Central memory CD4-positive, alpha-beta T cell (primary cell): Measurements from ENCODE around the gene MGLL.
"Not testable (repeated sequence)": the region's sequence is repeated elsewhere in the genome, so short reads cannot be mapped to it uniquely, and the experiment has no call there.

Experiments used
- DNase-seq: peaks from one replicate; pipeline ENCODE4 v3.0.0; 2022

The MGLL gene

DNA sequence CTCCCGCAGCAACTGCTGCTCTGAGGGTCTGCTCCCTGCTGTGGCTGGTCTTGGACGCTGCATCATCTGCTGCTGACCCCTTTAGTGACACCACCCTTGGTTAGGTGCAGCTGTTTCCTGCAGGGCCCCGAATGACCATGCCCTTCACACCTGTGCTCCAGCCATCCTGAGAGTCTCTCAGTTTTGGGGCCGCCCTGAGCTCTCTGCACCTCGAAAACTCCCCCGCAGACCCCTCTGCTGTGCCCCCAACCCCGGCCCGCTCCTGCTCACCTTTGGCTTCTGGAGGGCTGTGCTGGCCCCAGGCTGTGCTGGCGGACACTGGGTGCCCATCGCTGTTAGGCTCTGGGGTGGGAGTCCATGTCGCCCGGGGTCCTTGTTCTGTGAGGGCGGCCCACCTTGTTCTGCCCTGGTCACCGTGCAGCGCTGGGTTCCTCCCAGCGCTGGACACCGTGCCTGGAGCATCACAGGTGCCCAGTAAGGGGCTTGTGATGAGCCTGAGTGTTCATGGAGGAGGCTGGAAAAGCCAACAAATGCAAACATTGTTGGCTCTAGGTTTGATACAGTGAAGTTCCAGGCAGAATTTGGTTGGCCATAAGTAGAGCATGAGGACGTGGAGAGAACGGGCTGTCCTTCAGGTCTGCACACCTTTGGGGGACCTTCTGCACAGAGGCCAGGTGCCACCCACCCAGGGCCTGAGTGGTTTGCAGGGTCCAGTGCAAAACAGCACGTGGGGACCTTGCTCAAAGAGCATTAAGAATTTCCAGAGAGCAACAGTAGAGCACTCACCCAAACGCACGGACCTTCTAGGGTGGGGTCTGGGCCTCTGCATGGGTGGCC is 137.2 kb downstream of the MGLL start:
- DNase-seq, result no peak

GRCh38 chr3:127682561-127682960 is 139.8 kb downstream of the MGLL start:
- no peak for DNase-seq

GRCh38 chr3:127682175-127682554 is 140.2 kb downstream of the MGLL start:
- DNase-seq, result not testable (repeated sequence)

DNA sequence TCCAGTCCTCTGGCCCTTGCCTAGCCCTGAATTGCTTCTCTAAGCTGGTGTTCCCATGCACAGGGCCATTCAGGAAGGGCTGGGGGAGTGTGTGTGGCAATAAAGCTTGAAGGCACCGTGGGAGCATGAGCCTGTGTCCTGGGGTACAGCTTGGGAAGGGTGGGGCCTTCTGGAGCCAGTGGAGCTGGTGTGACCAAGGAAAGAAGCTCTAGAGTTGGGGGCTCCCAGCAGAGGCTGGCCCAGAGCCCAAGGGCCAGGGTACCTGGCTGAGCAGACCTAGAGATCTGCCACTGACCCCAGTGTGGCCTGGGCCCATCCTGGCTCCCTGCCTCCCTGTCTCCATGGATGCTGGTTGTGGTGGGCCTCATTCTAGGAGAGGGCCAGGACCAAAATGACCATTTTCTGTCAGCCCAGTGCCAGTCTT is 141.5 kb downstream of the MGLL start:
- DNase-seq, result no peak

- DNase-seq, result no peak
Measured at GRCh38 chr3:127680146-127680661, 142.1 kb downstream of the MGLL start.

- no peak for DNase-seq
Measured at GRCh38 chr3:127679534-127680145, 142.7 kb downstream of the MGLL start.

- DNase-seq, result no peak
Measured at GRCh38 chr3:127678611-127679533, 143.4 kb downstream of the MGLL start.

- DNase-seq, result no peak
Measured at GRCh38 chr3:127678315-127678599, 144.1 kb downstream of the MGLL start.

GRCh38 chr3:127677541-127678314 is 144.6 kb downstream of the MGLL start:
- no peak for DNase-seq

DNA sequence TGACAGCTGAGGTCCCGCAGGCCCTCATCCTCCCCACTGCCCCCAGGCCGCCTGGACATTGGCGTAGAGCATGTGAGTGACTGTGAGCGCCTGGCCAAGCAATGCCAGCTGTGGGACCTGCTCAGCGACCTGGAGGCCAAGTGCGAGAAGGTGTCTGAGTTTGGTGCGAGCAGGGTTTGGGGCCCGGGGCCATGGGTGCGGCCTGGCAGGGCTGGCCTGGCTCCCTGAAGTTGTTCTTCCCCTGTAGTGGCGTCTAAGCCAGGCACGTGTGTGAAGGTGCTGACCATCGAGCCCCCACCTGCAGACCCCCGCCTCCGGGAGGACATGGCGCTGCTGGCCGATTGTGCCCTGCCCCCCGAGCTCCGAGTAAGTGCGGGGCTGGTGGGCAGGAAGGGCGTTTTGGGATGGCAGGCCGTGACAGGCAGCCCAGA is 145.4 kb downstream of the MGLL start:
- DNase-seq, result no peak

- no peak for DNase-seq
Measured at GRCh38 chr3:127676456-127676855, 145.9 kb downstream of the MGLL start.

DNA sequence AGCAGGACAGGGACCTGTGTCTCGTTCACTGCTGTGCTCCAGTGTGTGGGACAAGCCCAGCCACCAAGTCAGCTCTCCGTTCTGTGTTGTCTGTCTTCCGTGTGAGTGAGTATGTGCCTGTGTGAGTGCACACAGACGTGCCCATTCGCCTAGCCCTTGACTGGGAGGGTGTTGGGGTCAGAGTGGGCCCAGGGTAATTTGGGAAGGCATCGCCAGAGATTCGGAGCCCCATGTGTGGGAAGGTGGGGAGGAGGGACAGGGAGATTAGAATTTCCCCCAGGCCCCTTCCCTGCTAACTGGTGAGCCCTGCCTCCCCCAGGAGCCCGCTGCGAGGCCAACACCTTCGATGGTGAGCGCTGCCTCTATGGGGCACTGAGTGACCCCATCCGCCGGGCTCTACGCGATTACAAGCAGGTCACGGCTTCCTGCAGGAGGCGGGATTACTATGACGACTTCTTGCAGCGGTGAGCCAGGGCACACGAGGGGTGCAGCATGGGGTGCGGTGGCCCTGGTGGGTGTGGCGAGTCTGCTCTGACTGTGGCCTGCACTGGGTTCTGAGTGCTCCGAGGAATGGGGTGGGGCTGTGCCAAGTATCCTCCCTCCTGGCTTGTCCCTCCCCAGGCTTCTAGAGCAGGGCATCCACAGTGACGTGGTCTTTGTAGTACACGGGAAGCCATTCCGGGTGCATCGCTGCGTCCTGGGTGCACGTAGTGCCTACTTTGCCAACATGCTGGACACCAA is 146.5 kb downstream of the MGLL start:
- no peak for DNase-seq

DNA sequence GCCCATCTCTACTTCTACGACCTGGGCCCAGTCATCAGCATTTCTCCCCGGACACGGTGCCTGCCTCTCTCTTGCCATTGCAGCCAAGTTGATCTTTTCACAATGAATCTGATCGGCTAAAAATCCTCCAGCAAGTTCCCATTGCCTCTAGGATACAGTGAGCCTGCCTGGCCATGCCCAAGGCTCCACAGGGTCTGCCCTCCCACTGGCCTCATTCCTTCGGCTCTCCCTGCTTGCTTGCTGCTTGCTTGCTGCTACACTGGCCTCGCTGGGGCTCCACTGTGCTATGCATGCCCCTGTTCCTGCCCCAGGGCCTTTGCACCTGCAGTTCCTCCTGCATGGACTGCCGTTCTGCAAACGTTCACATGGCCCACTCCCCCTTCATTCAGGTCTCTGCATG is 147.5 kb downstream of the MGLL start:
- DNase-seq, result no peak

DNA sequence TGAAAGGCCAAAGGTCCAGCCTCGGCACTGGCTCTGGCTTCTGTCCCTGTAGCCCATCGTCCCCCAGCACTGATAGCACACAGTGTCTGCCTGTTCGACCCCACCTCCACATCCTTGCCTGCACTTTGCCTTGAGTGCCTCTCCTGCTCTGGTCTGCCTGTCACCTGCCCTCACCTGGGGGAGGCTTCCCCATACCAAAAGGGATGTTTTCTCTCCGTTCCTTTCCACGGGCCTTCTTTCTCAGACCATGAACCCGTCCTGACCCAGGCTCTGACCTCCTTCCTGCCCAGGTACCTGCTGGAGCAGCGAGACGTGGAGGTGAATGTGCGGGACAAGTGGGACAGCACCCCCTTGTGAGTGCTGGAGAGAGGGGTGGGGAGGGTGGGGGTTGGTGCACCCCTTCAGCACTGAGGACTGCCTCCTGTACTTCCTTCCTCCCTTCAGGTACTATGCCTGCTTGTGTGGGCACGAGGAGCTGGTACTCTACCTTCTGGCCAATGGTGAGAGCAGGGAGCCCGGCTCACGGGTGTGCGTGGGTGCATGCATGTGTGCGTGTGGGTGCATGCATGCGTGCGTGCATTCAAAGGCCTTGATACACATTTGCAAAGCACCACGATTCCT is 148.1 kb downstream of the MGLL start:
- DNase-seq, result no peak

GRCh38 chr3:127673191-127674100 is 148.9 kb downstream of the MGLL start:
- peak; percentile 48 for DNase-seq

GRCh38 chr3:127672429-127673190 is 149.7 kb downstream of the MGLL start, which contains the start of gene ABTB1:
TSS of gene ABTB1 (plus strand) at chr3:127672952. CDS start at chr3:127673026, 74 bp downstream.
- DNase-seq, result peak; percentile 78

DNA sequence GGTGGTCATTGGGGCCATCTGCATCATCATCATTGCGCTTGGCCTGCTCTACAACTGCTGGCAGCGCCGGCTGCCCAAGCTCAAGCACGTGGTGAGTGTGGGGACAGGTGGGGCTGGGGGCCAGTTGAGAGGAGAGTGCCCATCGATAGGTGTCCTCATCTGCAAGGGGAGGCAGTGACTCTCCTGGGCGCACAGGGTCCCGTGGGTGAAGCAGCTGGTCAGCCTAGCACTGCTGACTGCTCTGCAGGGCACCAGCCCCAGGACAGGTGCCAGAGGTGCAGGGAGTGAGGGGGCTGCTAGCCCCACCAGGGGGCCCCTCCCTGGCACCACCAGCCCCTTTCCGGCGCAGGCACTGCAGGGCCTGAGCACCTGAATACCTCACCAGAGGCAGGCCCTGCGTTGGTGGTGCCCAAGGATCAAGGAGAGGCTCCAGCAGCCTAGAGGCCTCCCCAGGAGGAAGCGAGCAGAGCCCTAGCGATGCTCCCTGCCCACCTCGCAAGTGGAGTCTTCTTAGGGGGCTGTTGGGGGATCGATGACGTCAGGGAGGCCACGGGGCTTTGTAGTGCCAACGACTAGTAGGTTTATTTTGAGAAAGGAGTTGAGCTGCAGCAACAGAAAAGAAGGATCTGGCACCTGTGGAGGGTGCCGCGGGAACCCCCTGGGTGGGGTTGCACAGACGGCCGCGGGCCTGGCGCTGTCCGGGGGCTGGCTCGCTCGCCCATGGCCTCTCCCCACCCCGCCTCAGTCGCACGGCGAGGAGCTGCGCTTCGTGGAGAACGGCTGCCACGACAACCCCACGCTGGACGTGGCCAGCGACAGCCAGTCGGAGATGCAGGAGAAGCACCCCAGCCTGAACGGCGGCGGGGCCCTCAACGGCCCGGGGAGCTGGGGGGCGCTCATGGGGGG is 150.5 kb downstream of the MGLL start:
- peak; percentile 22 for DNase-seq
